Measurements from ENCODE around the gene RAPGEF3. TPM values are rescaled to one million over a fixed set of nuclear protein-coding genes. Genes with fewer than 3 reads are reported as not detected.

RAPGEF3 gene
- total RNA-seq, 4 donors from 2014 or later = 17.0 to 27.0 (median 22.3) TPM

DNA sequence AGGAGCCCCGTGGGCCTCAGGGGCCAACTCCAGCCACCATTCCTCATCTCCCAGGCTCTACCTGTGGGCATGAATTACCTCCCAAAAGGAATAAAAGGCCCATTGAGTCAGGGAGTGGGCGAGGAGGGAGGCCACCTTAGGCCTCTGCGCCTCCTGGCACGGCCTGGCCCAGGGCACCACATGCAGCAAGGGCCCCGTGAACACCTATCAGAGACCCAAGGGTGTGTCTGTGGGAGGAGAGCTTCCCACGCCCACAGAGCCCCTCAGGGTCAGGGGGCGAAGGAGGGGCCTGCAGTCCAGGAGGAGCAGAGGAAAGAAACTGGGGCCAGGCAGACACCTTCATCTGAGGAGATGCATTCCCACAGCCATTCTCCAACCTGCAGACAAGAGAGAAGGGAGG lies 12.2 kb downstream of the RAPGEF3 start:
- intact Hi-C loops (cut with DNase I; ENCODE audit: low total_unique reads) (no loop called here), in situ Hi-C loops (cut with MboI; ENCODE audit: low sequenced_read_pairs in 4 of 4) (loop anchor here in 2 of 4 donors (25.0 kb wide), 1 partner anchor 91 kb away; no protein-coding TSS in a partner anchor)
- no peaks in the 10 kb centered on the region for H3K27me3 ChIP-seq
- H3K36me3 ChIP-seq = no peaks in the 10 kb centered on the region
- no peak for TF ChIP-seq POLR2A (IDR thresholded peaks at IDR 0.05)
- TF ChIP-seq, protein P1, sequence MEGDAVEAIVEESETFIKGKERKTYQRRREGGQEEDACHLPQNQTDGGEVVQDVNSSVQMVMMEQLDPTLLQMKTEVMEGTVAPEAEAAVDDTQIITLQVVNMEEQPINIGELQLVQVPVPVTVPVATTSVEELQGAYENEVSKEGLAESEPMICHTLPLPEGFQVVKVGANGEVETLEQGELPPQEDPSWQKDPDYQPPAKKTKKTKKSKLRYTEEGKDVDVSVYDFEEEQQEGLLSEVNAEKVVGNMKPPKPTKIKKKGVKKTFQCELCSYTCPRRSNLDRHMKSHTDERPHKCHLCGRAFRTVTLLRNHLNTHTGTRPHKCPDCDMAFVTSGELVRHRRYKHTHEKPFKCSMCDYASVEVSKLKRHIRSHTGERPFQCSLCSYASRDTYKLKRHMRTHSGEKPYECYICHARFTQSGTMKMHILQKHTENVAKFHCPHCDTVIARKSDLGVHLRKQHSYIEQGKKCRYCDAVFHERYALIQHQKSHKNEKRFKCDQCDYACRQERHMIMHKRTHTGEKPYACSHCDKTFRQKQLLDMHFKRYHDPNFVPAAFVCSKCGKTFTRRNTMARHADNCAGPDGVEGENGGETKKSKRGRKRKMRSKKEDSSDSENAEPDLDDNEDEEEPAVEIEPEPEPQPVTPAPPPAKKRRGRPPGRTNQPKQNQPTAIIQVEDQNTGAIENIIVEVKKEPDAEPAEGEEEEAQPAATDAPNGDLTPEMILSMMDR (IDR thresholded peaks at IDR 0.05 in 4 of 5, conservative IDR thresholded peaks at IDR 0.05 in 1 of 5) = no peak
- H3K4me3 ChIP-seq = no peak overlapping the region
- peaks cover 3% of the 10 kb centered on the region in 2 donors for H3K4me1 ChIP-seq
- DNase-seq (no peak), ATAC-seq (no peak)
- no peaks in the 10 kb centered on the region for H3K9me3 ChIP-seq
- H3K27ac ChIP-seq = no peak overlapping the region

DNA sequence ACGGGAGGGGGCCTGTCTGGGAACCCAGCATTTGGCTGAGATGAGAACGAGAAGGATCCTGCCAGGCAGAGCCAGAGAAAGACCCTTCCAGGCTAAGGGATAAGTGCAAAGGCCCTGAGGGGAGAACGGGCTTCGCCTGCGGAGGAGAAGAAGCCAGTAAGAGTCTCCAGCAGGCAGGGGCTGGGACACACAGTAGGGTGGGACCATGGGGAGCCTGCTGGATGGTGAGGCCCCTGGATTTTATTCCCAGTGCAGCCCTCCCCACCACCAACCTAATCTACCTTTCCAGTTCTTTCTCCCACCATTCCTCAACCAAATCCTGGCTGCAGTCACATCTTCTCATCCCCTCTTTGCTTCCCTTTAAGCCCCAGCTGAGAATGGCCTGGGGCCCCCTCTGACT lies 12.6 kb downstream of the RAPGEF3 start:
- Histone ChIP-seq H3K4me1 (peaks cover 0 to 4% of the 10 kb centered on the region in 2 donors), H3K4me3 (no peak overlapping the region), H3K9me3 (no peaks in the 10 kb centered on the region), H3K27ac (no peak overlapping the region), H3K27me3 (no peaks in the 10 kb centered on the region), H3K36me3 (no peaks in the 10 kb centered on the region)
- ATAC-seq (no peak), DNase-seq (no peak)
- in situ Hi-C loops (cut with MboI; ENCODE audit: low sequenced_read_pairs in 4 of 4) (loop anchor here in 2 of 4 donors (25.0 kb wide), 1 partner anchor 91 kb away; no protein-coding TSS in a partner anchor), intact Hi-C loops (cut with DNase I; ENCODE audit: low total_unique reads) (no loop called here)
- TF ChIP-seq, protein P1 (IDR thresholded peaks at IDR 0.05 in 4 of 5, conservative IDR thresholded peaks at IDR 0.05 in 1 of 5) = no peak
- no peak for TF ChIP-seq POLR2A (IDR thresholded peaks at IDR 0.05)

DNA sequence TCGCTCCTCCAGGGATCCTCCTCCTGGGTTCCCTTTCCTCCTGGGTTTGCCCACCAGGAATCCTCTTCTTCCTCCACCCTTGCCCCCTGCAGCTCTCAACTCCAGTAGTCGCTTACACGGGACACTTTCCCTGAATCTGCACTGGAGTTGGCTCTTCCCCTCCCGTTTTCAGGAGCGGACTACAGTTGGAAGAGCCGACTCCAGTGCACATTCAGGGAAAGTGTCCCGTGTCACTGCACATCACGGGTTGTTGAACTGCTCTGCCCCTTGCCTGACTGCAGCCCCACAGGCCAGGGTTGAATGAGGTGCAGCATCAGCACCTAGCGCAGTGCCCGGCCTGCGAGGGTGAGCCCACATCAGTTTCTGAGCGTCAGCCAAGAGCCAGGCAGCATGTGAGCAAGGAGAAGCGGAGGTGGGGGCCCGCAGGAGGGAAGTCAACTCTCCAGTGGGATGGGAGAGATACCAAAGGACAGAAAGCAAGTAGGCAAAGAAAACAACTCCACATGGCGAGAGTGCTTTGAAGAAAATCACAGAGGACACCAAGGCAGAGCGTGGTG lies 13.1 kb downstream of the RAPGEF3 start:
- Histone ChIP-seq H3K4me1 (peaks cover 0 to 7% of the 10 kb centered on the region in 2 donors), H3K36me3 (no peaks in the 10 kb centered on the region), H3K27ac (no peak overlapping the region), H3K9me3 (no peaks in the 10 kb centered on the region), H3K27me3 (no peaks in the 10 kb centered on the region), H3K4me3 (no peak overlapping the region)
- no peak for DNase-seq
- ATAC-seq = no peak
- in situ Hi-C loops (cut with MboI; ENCODE audit: low sequenced_read_pairs in 4 of 4) (loop anchor here in 2 of 4 donors (25.0 kb wide), 1 partner anchor 92 kb away; no protein-coding TSS in a partner anchor), intact Hi-C loops (cut with DNase I; ENCODE audit: low total_unique reads) (no loop called here)
- no peak for TF ChIP-seq POLR2A (IDR thresholded peaks at IDR 0.05)
- TF ChIP-seq, protein P1 (IDR thresholded peaks at IDR 0.05 in 4 of 5, conservative IDR thresholded peaks at IDR 0.05 in 1 of 5) = no peak

DNA sequence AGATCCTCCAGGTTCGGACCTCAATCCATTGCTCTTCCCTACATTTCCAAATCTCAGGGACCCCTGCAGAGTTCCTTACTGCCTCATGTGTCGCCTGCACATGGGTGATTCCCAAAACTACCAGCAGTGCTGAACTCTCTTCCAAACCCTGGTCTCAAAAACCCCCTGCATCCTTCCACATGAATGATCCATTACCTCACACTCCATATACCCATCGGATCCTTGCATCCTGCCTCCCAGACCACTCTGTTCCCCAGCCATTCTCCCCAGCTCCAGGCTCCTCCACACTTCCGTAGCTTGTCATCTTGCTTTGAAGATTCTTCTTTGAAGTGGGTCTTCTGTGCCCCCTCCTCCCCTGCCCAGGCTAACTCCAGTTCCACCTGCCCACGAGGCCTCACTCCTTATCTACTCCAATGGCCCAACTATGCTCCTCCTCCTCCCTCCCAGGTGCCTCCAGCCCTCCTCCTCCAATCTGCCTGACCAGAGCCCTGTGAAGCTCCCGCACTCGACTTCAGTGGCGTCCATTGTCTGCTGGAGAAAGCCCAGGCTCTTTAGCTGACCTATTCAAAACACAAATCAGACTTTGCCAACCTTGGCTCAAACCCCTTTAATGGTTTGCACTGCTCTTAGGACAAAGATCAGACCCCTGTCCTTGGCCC lies 13.8 kb downstream of the RAPGEF3 start:
- no peak for ATAC-seq
- in situ Hi-C loops (cut with MboI; ENCODE audit: low sequenced_read_pairs in 4 of 4) (loop anchor here in 3 of 4 donors (5.0 to 25.0 kb wide), 2 partner anchors 32 to 92 kb away; no protein-coding TSS in a partner anchor), intact Hi-C loops (cut with DNase I; ENCODE audit: low total_unique reads) (no loop called here)
- TF ChIP-seq, protein P1 (IDR thresholded peaks at IDR 0.05 in 4 of 5, conservative IDR thresholded peaks at IDR 0.05 in 1 of 5) = no peak
- TF ChIP-seq POLR2A (IDR thresholded peaks at IDR 0.05) = no peak
- Histone ChIP-seq H3K4me3 (no peak overlapping the region), H3K27me3 (no peaks in the 10 kb centered on the region), H3K36me3 (no peaks in the 10 kb centered on the region), H3K27ac (no peak overlapping the region), H3K4me1 (peaks cover under 1 to 11% of the 10 kb centered on the region in 2 donors), H3K9me3 (no peaks in the 10 kb centered on the region)
- DNase-seq = no peak
